Astrocyte (in vitro differentiated cells and primary cell): ENCODE measurements around the gene ORM1.
"Not testable (repeated sequence)": the region's sequence is repeated elsewhere in the genome, so short reads cannot be mapped to it uniquely, and the experiment has no call there.

ENCODE experiments used
- CTCF ChIP-seq: IDR thresholded peaks from 2 replicates; pipeline ENCODE4 v1.5.1; 2011; ENCODE audit warnings: low read depth, mild to moderate bottlenecking, inconsistent platforms, low read length, moderate library complexity; ENCODE audit not compliant: insufficient read depth
- EZH2 ChIP-seq: IDR thresholded peaks from 2 replicates; pipeline ENCODE4 v1.6.1; 2012; ENCODE audit warnings: mild to moderate bottlenecking, low read length, inconsistent platforms; ENCODE audit not compliant: insufficient read depth

- TF ChIP-seq CTCF, EZH2: not testable (repeated sequence)
These were observed 2.9 kb downstream of the ORM1 start for GRCh38 chr9:114325684-114326254.
